Activated B cell treated with CpG ODN at 0.5 μM for 24 hours (primary cell): ENCODE data around the gene FAM216B. TPM values are rescaled to one million over a fixed set of nuclear protein-coding genes. Genes with fewer than 3 reads are reported as not detected.

Experiments used
- ATAC-seq: fragments of 200-7000 bp; cut with Tn5 transposase; one replicate; pipeline ENCODE4 v1.10.0; 2021; ENCODE audit warnings: low read depth, mild to moderate bottlenecking, moderate library complexity
- CTCF ChIA-PET: fragments of 350-600 bp; sonication (Branson Sonifier 250); formaldehyde crosslinking; loops from one replicate; lab custom pipeline; 2021; ENCODE audit warnings: antibody characterized with exemption; lab: Charles Lee
- POLR2A ChIA-PET: fragments of 350-600 bp; sonication (Branson Sonifier 250); formaldehyde crosslinking; loops from one replicate; lab custom pipeline; 2021; ENCODE audit warnings: antibody characterized with exemption; lab: Charles Lee
- DNase-seq: peaks from one replicate; pipeline ENCODE4 v3.0.0; 2022
- H3K27ac Mint-ChIP-seq: one replicate; pipeline ENCODE4 v1.8.0; 2020; ENCODE audit warnings: mixed read lengths
- H3K27me3 Mint-ChIP-seq: one replicate; pipeline ENCODE4 v1.8.0; 2021; ENCODE audit warnings: mixed read lengths
- H3K36me3 Mint-ChIP-seq: one replicate; pipeline ENCODE4 v1.8.0; 2021; ENCODE audit warnings: low read depth, mixed read lengths
- H3K4me1 Mint-ChIP-seq: one replicate; pipeline ENCODE4 v1.8.0; 2021; ENCODE audit warnings: mixed read lengths
- H3K4me3 Mint-ChIP-seq: one replicate; pipeline ENCODE4 v1.8.0; 2020; ENCODE audit warnings: mild to moderate bottlenecking, mixed read lengths
- H3K9me3 Mint-ChIP-seq: one replicate; pipeline ENCODE4 v1.8.0; 2020; ENCODE audit warnings: mixed read lengths
- CTCF ChIP-seq: fragments of 200-600 bp; IDR thresholded peaks from one replicate; pipeline ENCODE4 v1.8.0; 2022; ENCODE audit warnings: antibody characterized with exemption, mild to moderate bottlenecking
- intact Hi-C: fragments of 100-400 bp; cut with micrococcal nuclease; formaldehyde crosslinking; loops from one replicate; pipeline ENCODE4 v1.15.1; 2024
- total RNA-seq: library from RNA; stranded (reverse); gene quantifications from 2 replicates; pipeline ENCODE4 v1.2.3, GENCODE V29; 2022

FAM216B gene
- total RNA-seq, 1 donor from 2014 or later: not detected

- Mint-ChIP-seq H3K27ac (no peak overlapping the region), H3K36me3 (no peaks in the 10 kb centered on the region), H3K9me3 (peaks cover 4% of the 10 kb centered on the region), H3K4me3 (no peak overlapping the region), H3K27me3 (peaks cover 12% of the 10 kb centered on the region), H3K4me1 (no peaks in the 10 kb centered on the region)
- ChIA-PET POLR2A (interaction anchor here (0.7 kb wide), 1 partner anchor 11 kb away, joined by 3 read pairs; no protein-coding TSS in a partner anchor), CTCF (no interaction called here)
- no peak for ATAC-seq
- no peak for TF ChIP-seq CTCF
- DNase-seq: no peak
- intact Hi-C loops: no loop called here
These were observed 18.8 kb downstream of the FAM216B start for GRCh38 chr13:42800109-42800643.

- Mint-ChIP-seq H3K9me3 (peaks cover 4% of the 10 kb centered on the region), H3K27ac (no peak overlapping the region), H3K27me3 (peaks cover under 1% of the 10 kb centered on the region), H3K4me3 (no peak overlapping the region), H3K4me1 (no peaks in the 10 kb centered on the region), H3K36me3 (no peaks in the 10 kb centered on the region)
- ChIA-PET CTCF (no interaction called here), POLR2A (no interaction called here)
- no peak for TF ChIP-seq CTCF
- no peak for DNase-seq
- ATAC-seq: no peak
- intact Hi-C loops: no loop called here
These were observed 22.3 kb downstream of the FAM216B start for GRCh38 chr13:42803563-42804204.

- Mint-ChIP-seq H3K27ac (no peak overlapping the region), H3K4me1 (no peaks in the 10 kb centered on the region), H3K4me3 (no peak overlapping the region), H3K27me3 (no peaks in the 10 kb centered on the region), H3K36me3 (no peaks in the 10 kb centered on the region), H3K9me3 (peaks cover 4% of the 10 kb centered on the region)
- POLR2A ChIA-PET: no interaction called here
- no peak for ATAC-seq
- CTCF ChIA-PET: no interaction called here
- DNase-seq: no peak
- intact Hi-C loops: no loop called here
- no peak for TF ChIP-seq CTCF
These were observed 23.0 kb downstream of the FAM216B start for GRCh38 chr13:42804244-42804874.

GRCh38 chr13:42807241-42807640 lies 25.9 kb downstream of the FAM216B start:
- intact Hi-C loops: no loop called here
- POLR2A ChIA-PET: interaction anchor here (0.7 kb wide), 1 partner anchor 12 kb away, joined by 4 read pairs; no protein-coding TSS in a partner anchor
- H3K27me3 Mint-ChIP-seq: no peaks in the 10 kb centered on the region
- no peaks in the 10 kb centered on the region for H3K4me1 Mint-ChIP-seq
- TF ChIP-seq CTCF: no peak
- DNase-seq (no peak), ATAC-seq (no peak)
- no peaks in the 10 kb centered on the region for H3K36me3 Mint-ChIP-seq
- CTCF ChIA-PET: no interaction called here
- no peak overlapping the region for H3K27ac Mint-ChIP-seq
- no peak overlapping the region for H3K4me3 Mint-ChIP-seq
- H3K9me3 Mint-ChIP-seq: no peaks in the 10 kb centered on the region

- intact Hi-C loops: no loop called here
- Mint-ChIP-seq H3K4me1 (no peaks in the 10 kb centered on the region), H3K4me3 (no peak overlapping the region), H3K27me3 (no peaks in the 10 kb centered on the region), H3K27ac (no peak overlapping the region), H3K36me3 (no peaks in the 10 kb centered on the region), H3K9me3 (no peaks in the 10 kb centered on the region)
- no peak for DNase-seq
- ChIA-PET POLR2A (no interaction called here), CTCF (no interaction called here)
- no peak for TF ChIP-seq CTCF
- ATAC-seq: no peak
These were observed 26.5 kb downstream of the FAM216B start for GRCh38 chr13:42807866-42808265.
